Stimulated activated CD4-positive, alpha-beta T cell treated with anti-CD3 and anti-CD28 coated beads, Interleukin-4, amount 100 ng/mL, for 48 hours (primary cell): ENCODE measurements around the gene TMEM130.
A peak's percentile ranks its signal among the peaks of the same experiment; 100 is the strongest.

Experiments
- DNase-seq, 2 donors: peaks; one replicate each; pipeline ENCODE4 v3.0.0-alpha.2; 2020; ENCODE audit warnings: low read depth in 2 of 2

TMEM130 gene

GRCh38 chr7:98869597-98870120 lies at the start of gene TMEM130:
TSS of gene TMEM130 (minus strand) at chr7:98870014. CDS start at chr7:98869861, 153 bp downstream.
- DNase-seq: no peak

DNA sequence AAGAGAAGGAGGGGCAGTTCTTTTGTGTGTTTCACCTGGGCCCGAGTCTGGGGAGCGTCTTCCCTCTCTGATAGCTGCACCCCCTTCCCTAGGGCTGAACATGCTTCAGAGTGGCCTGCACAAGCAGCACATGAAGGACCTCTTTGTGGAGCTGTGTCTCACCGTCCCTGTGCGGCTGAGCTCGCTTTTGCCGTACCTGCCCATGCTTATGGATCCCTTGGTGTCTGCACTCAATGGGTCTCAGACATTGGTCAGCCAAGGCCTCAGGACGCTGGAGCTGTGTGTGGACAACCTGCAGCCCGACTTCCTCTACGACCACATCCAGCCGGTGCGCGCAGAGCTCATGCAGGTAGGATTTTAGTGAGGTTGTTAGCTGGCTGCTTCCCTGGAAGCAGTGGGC lies 47.5 kb upstream of the TMEM130 start:
- DNase-seq: no peak

GRCh38 chr7:98913612-98914011 lies 43.8 kb upstream of the TMEM130 start:
- no peak for DNase-seq

DNA sequence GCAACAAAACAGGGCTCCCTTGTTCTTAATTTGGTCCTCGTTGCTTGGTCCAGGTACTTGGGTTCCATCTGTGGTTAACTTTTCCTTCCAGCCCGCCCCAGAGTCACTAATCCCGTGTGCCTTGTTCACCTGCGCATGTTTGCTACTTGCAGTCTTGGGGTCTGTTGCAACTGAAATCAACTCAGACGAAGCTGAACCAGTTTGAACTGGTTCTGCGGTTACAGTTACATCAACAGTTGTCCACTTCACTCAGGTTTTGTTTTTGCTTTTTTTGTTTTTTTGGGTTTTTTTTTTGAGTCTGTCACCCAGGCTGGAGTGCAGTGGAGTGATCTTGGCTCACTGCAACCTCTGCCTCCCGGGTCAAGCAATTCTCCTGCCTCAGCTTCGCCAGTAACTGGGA lies 43.2 kb upstream of the TMEM130 start:
- no peak for DNase-seq

DNA sequence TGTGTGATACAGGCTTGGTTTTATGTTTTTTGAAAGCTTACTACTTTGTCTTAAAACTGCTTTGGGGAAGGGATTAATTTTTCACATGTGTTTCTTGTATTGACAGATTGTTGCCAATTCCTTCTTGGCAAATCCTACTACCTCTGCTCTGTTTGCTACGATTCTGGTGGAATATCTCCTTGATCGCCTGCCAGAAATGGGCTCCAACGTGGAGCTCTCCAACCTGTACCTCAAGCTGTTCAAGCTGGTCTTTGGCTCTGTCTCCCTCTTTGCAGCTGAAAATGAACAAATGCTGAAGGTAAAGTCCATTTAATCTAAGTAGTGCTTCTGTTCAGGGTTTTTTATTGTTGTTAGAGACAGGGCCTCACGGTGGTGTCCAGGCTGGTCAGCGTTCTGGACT lies 42.1 kb upstream of the TMEM130 start:
- DNase-seq: no peak

DNA sequence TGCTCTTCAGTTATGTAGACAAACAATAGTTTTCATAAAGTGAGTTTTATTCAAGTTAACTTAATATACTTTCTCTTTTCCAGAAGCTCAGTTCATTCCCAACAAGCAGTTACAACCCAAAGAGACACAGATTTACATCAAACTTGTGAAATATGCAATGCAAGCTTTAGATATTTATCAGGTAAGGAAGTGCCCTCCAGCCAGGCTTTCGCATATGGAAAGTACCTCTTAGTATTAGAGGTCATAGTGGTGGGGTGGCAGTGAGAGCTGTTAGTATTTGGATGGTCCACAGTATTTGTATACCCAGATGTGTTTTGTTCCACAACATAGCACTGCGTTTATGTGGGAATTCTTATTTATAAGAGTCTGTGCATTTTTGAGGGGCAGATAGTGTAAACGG lies 40.6 kb upstream of the TMEM130 start:
- no peak for DNase-seq

DNA sequence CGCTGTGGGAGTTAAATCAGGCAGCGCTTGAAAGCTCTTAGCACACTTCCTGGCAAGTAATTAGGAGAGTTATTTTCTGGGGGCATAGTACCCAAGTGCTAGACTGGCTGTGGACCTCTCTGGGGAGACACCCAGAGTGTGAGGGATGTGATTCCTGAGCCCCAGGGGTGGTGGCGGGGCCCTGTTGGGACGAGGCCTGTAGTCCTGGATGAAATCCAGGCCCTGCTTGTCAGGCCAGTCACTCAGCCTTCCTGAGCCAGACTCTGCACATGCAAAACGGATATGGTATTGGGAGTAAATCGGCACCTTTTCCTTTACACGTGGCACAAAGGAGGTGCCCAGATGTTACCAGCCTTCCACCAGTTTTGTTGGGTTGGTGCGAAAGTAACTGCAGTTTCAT lies 39.7 kb upstream of the TMEM130 start:
- DNase-seq: no peak

- DNase-seq: no peak
Observed at GRCh38 chr7:98908585-98908984, 38.8 kb upstream of the TMEM130 start.

DNA sequence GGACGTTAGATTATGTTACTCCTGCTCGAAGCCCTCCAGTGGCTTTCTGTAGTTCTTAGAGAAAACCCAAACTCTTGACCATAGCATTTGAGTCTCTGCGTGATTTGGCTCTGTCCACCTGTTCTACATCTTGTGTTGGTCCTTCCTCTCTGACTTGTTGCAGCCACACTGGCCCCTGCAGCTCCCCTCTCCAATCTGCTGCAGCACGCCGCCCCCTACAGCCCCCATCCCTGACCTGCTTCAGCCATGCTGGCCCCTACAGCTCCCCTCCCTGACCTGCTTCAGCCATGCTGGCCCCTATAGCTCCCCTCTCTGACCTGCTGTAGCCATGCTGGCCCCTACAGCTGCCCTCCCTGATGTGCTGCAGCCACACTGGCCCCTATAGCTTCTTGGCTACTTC lies 37.8 kb upstream of the TMEM130 start:
- no peak for DNase-seq

DNA sequence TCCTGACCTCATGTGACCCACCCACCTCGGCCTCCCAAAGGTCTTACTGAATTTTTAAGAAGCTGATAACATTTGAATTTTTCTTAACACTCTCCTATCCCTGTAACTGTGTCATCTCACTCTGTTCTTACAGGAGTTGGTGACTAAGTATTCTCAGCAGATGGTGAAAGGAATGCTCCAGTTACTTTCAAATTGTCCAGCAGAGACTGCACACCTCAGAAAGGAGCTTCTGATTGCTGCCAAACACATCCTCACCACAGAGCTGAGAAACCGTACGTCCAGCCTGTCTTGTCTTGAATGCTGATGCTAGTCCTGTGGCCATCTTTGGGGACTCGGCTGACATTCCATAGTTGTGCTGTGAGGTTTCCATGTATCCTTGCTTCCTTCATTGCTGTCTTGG lies 33.4 kb upstream of the TMEM130 start:
- DNase-seq: no peak

GRCh38 chr7:98902523-98902922 lies 32.7 kb upstream of the TMEM130 start:
- DNase-seq: no peak

DNA sequence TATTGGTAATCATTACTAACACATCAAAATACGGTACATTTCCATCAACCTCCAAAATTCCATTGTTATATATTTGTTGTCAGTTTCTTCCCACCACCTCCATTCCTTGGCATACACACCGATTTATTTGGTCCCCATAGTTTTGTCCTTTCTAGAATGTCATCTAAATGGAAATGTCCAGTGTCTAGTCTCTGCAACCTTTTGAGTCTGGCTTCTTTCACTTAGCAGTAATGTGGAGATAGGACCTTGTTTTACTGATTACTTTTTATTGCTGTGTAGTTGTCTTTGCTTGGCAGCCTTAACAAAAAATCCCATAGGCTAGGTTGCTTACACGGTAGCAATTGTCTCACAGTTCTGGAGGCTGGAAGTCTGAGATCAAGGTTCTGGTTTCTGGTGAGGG lies 31.0 kb upstream of the TMEM130 start:
- DNase-seq: no peak

- DNase-seq: no peak
Observed at GRCh38 chr7:98899816-98900215, 30.0 kb upstream of the TMEM130 start.

GRCh38 chr7:98892609-98893008 lies 22.8 kb upstream of the TMEM130 start:
- no peak for DNase-seq

DNA sequence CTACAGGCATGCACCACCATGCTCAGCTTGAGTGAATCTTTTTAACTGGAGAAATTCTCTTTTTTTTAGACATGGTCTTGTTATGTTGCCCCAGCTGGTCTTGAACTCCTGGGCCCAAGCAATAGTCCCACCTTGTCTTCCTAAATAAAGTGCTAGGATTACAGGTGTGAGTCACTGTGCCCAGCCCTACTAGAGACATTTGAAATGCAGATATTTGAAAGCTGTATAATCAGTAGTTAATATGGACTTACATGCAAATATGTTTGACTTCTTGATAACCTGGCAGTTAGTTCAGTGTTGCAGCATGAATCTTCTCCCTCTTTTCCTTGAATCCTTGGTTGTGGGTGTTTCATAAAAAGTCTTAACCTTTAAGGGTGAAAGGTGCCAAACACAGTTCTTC lies 17.2 kb upstream of the TMEM130 start:
- no peak for DNase-seq

DNA sequence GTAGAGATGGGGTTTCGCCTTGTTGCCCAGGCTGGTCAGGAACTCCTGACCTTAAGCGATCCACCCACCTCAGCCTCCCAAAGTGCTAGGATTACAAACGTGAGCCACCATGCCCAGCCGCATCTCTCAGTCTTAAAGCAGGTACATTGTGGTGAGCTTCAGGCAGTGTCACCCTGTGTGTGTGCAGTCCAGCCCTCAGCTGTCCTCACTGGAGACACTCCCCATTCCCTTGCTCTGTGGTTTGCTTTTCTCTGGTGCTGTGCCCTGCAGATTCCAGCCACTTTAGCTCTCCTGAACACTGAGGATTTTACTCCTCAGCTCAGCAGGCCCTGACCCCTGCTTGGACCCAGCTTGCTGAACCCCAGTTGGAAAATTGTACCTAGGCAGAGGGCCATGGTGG lies 14.6 kb upstream of the TMEM130 start:
- DNase-seq: no peak

DNA sequence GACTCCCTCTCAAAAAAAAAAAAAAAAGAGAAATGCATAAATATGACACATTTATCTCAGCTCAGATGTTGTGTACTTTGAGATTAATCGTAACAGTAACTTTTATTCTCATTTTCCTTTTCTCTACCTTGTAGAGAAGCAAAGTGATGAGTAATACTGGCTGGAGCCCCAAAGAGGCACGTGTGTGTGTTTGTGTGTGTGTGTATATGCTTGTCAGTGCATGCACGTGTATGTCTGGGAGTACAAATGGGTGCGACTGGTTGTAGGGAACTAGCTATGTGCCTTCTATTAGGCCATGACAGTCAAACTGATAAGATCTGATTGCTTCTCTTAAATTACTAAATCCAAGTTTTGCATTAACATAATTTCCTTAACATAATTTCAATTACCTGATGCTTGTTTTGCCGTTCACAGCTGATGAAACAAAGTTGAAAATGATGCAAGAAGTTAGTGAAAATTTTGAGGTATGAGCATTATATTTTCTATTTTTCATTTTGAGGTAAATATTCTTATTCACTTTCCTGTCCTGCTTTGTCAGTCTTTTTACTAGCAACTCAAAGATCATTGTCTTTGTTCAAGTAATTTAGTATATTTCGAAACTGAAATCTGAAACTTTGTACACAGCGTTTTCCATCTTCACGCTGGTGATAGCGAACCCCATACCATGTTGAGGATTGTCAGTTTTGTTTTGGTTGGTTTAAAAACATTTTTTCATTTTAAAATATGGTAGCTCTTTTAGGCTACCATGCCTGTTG lies 11.9 kb upstream of the TMEM130 start:
- DNase-seq: no peak

GRCh38 chr7:98880485-98880884 lies 10.7 kb upstream of the TMEM130 start:
- DNase-seq: no peak

DNA sequence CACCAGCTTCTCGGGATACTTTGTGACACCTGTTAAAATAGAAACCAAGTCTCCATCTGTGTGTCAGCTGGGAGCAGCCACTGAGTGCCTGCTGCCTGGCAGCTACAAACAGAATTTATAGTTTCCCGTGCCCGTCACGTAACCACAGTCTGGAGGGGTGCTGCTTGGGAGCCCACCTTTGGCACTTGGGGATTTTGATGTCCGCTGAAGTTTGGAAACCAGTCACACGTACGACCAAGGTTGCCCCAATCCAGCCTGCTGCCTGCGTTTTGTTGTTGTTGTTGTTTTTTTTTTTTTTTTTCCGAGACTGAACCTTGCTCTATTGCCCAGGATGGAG lies 10.1 kb upstream of the TMEM130 start:
- no peak for DNase-seq

GRCh38 chr7:98879198-98879978 lies 9.6 kb upstream of the TMEM130 start:
- DNase-seq: peak; percentile 40 to 47

DNA sequence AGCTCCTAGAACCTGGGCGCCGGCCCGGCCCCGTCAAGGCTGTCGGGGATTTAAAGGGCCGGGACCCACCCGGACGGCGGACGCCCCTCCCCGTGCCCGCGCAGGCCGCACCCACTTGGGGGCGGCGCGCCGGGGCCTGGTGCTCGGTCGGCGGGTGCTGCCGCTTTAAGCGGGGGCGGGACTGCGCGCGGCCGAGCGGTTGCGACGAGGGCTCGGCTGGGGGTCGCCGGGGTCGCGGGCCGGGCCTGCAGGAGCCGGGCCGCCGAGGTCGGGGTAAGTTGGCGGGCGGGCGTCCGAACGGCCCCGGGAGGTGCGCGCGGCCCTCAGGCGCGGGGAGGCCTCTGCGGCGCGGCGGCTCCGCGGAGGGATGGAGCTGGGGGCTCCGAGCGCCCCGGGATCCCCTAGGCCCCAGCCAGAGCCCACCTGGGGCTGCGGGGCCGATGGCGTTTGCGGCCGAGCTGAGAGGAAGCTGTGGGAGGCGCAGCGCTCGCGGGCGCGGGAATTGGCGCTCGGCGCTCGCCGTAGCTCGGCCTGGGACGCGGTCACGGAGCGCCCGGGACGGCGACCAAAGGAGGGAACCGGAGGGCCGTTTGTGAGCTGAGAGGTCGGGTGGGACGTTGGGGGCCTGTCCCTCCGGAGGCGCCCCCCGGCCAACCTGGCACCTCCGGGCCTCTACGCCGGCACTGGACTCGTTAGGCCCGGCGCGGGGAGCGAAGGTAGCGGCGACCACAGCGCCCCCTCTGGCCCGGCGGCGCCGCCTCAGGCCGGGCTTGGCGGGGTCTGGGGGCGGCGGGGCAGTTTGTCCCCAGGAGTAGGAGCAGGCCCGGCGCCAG lies 8.8 kb upstream of the TMEM130 start, which contains the start of gene TRRAP:
TSS of gene TRRAP (plus strand) at position 168 of the 833 bp plus-strand sequence. CDS start 2,619 bp downstream, outside the sequence.
- peak; percentile 75 for DNase-seq

GRCh38 chr7:98877692-98878364 lies 8.0 kb upstream of the TMEM130 start:
- DNase-seq: no peak
